GM21737 (cell line): ENCODE results near the gene C17orf100.
A peak's percentile ranks its signal among the peaks of the same experiment; 100 is the strongest.

Experiments
- ATAC-seq: cut with Tn5 transposase; IDR thresholded peaks from one replicate; pipeline ENCODE4 v1.9.1; 2021; ENCODE audit warnings: mild to moderate bottlenecking, moderate library complexity; ENCODE audit not compliant: unreplicated experiment

Gene C17orf100

DNA sequence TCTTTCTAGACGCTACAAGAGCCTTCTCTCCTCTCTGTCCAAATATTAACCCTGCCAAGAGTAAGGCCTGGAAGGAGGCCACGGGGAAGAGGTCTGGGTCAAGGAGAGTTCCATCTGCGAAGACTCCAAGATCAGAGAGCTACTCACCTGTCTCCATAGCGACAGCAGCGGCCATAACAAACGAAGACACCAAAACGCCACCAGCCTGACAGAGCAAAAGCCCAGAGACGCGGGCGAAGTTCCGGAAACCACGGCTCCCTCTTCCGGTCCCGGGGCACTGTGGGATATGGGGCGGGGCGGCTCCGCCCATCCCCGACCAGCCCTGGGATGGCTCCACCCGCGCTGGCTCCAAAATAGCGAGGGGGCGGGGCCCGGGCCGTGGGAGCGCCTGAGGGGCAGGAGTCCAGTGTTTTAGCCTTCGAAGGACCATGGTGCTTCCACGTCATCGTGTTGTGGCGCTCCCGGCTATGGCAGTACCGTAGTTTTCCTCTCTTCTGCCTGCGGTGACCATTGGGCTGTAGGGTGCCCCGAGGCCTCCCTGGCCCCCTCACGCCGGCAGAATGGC lies at the start of gene C17orf100, which contains the start of gene MED31:
TSS of gene C17orf100 (plus strand) at position 409 of the 565 bp plus-strand sequence. CDS start at position 561, 152 bp downstream.
TSS of gene MED31 (minus strand) at position 252 of the 565 bp plus-strand sequence. CDS start at position 175, 77 bp downstream.
- peak; percentile 92 for ATAC-seq

DNA sequence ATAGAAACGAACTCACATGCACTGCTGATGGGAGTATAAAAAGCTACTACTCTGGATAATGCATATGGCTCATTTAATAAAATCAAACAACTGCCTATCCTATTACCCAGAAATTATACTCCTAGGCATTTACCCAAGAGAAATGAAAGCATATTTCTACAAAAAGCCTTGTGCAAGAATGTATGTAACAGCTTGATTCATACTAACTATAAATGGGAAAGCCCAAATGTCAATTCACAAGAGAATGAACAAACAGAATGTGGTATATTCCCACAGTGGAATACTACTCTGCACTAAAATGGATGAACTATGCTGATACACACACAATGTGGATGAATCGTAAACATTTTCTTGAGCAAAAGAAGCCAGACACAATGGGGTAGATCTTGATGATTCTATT lies 49.4 kb upstream of the C17orf100 start:
- ATAC-seq: no peak

DNA sequence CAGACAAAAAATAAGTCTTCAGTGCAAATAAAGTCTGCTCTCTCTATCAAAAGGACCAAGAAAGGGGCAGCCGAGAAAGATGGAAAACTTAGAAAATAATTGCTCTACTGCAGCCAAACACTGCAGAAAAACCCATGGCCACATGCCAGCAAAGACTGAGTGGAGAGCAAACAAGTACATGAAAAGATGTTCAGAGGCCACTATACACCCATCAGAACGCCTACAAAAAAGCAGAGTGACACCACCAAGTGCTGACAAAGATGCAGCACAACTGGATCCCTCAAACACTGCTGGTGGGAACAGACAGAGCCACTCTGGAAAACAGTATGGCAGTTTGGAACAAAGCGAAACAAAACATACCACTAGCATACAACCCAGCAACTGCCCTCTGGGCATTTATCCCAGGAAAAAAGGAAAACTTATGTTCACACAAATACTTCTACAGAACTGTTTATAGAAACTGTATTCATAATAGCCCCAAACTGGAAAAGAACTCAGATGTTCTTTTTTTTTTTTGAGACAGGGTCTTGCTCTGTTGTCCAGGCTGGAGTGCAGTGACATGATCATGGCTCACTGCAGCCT lies 47.7 kb upstream of the C17orf100 start:
- no peak for ATAC-seq

DNA sequence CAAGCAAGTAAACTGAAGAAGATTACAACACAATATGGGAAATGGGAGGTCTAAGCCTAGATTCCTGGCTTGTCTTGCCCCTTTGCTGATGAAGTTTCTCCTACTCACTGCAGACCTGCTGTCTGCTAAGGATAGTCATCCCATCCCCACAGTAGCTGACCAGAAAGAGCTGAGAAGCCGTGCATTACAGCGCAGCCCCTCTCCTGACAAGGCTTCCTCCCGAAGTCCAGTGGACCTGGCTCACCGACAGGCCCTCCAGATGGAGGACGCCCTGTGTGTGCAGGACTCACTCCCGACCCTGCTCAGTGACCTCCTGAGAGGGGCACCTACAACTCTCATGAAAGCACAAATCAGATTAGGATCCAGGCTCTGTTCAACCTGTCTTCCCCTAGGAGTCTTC lies 46.4 kb upstream of the C17orf100 start:
- ATAC-seq: no peak

- ATAC-seq: no peak
These were observed 43.2 kb upstream of the C17orf100 start for GRCh38 chr17:6608321-6608720.

GRCh38 chr17:6610011-6610410 lies 41.6 kb upstream of the C17orf100 start:
- ATAC-seq: no peak

DNA sequence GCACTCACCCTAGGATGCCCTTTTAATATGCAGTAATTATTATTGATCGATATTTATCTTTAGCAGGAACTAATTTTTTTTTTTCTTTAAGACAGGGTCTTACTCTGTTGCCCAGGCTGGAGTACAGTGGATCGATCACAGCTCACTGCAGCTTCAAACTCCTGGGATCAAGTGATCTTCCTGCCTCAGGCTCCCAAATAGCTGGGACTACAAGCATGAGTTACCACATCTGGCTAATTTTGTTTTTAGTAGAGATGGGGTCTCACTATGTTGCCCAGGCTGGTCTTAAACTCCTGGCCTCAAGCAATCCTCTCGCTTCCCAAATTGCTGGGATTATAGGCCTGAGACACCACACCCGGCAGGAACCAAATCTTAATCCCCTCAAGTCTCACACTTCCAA lies 40.3 kb upstream of the C17orf100 start:
- no peak for ATAC-seq

DNA sequence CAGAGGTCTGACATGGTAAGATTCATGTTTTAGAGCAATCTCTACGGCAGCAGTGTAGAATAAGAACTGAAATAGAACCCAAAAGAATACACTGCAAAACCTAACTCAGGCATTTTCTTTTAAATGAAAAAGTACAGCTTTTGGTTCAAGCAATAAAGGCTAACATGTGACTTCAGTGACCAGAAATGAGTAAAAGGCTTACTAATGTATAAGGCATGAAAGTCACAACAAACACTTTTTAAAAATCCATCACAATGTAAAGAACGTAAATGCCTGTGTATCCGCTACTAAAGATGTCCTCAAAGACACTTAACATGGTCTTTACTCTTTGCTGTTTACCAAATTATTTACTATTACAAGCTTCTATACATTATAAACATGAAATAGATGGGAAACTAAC lies 27.6 kb upstream of the C17orf100 start:
- no peak for ATAC-seq

GRCh38 chr17:6626616-6627015 lies 24.9 kb upstream of the C17orf100 start:
- ATAC-seq: no peak

GRCh38 chr17:6627019-6627418 lies 24.5 kb upstream of the C17orf100 start:
- no peak for ATAC-seq

DNA sequence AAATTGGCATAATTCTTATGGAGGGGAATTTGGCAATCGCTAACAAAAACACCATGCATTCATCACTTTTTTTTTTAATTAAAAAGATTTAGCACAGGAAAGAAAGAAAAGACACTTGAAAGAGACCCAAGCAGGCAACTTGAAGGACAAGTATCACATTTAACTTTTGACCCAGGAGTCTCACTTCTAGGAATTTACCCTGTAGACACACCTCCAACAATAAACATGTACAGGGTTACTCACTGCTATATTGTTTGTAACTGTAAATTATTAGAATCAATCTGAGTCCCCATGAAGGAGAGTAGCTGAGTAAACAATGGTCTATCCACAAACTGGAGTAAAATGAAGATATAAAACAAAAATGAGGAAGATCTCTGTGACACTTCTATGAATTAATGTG lies 21.2 kb upstream of the C17orf100 start:
- ATAC-seq: no peak

GRCh38 chr17:6632530-6632929 lies 19.0 kb upstream of the C17orf100 start:
- ATAC-seq: no peak

DNA sequence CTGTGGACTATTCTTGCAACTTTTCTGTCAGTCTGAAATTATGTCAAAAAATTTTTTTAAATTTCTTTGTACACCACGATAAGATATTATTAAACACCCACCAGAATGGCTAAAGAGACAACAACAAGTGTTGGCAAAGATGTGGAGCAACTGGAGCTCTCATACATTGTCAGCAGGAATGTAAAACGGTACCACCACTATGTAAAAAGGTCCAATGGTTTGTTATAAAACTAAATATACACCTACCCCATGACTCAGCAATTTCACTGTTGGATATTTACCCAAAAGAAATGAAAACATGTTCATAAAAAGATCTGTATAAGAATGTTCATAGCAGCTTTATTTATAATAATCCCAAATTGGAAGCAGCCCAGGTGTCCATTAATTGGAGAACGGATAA lies 18.3 kb upstream of the C17orf100 start:
- ATAC-seq: no peak

- no peak for ATAC-seq
These were observed 15.5 kb upstream of the C17orf100 start for GRCh38 chr17:6636105-6636504.

GRCh38 chr17:6636616-6637457 lies 14.7 kb upstream of the C17orf100 start:
- no peak for ATAC-seq

DNA sequence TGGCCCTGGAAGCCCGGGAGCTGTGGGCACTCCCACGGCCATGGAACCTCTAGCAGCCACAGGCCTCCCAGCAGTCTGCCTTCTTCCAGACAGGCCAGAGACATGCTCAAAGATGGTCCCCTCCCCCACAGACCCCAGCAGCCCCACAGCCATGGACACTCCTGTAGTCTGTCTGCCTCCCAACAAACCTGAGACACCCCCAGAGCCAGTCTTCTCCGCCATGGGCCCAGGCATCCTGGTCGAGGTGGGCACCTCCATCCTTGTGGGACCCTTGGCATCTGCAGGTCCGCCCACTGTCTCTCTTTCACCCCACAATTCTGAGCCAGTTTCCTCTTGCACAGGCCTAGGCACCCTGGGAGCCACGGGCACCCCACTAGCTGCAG lies 14.1 kb upstream of the C17orf100 start:
- no peak for ATAC-seq

DNA sequence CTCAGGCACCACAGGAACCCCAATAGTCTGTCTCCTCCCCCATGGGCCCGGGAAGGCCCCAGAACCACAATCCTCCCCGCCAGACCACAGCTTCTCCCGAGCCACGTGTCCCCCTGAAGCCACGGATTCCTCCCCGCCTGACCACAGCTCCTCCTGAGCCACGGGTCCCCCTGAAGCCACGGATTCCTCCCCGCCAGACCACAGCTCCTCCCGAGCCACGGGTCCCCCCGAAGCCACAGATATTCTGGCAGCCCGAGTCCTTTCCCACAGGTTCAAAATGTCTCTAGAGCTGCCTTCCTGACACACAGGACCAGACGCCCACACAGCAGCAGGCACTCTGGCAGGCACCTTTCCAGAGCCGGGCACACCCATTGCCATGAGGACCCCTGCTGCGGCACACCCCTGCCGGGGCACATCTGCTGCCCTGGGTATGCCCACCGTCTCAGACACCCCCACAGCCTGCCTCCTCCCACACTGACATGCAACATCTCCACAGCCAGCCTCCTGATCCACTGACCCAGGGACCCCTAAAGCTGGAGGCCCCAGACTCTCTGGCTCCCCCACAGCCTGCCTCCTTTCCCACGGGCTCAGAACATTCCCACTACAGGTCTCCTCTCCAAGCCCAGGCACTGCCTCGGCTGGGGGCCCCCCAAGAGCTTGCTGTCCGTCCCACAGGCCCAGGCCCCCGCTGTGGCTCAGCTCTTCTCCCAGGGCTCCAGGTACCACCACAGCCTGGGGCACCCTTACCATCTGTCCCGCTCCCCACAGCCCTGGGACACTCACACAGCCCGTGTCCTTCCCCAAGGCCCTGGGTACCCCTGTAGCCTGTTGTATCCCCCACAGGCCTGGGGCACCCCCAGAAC lies 13.3 kb upstream of the C17orf100 start:
- no peak for ATAC-seq

- no peak for ATAC-seq
These were observed 12.5 kb upstream of the C17orf100 start for GRCh38 chr17:6639014-6639585.

GRCh38 chr17:6639586-6640535 lies 11.7 kb upstream of the C17orf100 start:
- ATAC-seq: peak; percentile 5
